Germinal center (tissue), 1 donor: ENCODE results near the gene ITPKC.

ENCODE experiments used
- DNase-seq: peaks from one replicate; pipeline ENCODE4 v3.0.0; 2012; ENCODE audit warnings: mixed read lengths, low spot score

The ITPKC gene

GRCh38 chr19:40716482-40717324, at the start of gene ITPKC, which contains the start of gene COQ8B:
Gene ITPKC (plus strand): TSS chr19:40717112. CDS start chr19:40717136, 24 bp downstream.
Gene COQ8B (minus strand): TSS chr19:40716886. CDS start chr19:40714632, 2,254 bp downstream.
- peak; percentile 97 for DNase-seq

- DNase-seq = no peak
Measured at GRCh38 chr19:40667602-40668001, 49.3 kb upstream of the ITPKC start.

GRCh38 chr19:40668991-40669614, 47.8 kb upstream of the ITPKC start:
- no peak for DNase-seq

- no peak for DNase-seq
Measured at GRCh38 chr19:40671404-40671803, 45.5 kb upstream of the ITPKC start.

GRCh38 chr19:40672038-40672437, 44.9 kb upstream of the ITPKC start:
- no peak for DNase-seq

GRCh38 chr19:40672573-40673299, 44.2 kb upstream of the ITPKC start:
- no peak for DNase-seq

- no peak for DNase-seq
Measured at GRCh38 chr19:40673397-40673796, 43.5 kb upstream of the ITPKC start.

GRCh38 chr19:40674291-40674690, 42.6 kb upstream of the ITPKC start:
- no peak for DNase-seq

GRCh38 chr19:40677156-40677555, 39.8 kb upstream of the ITPKC start:
- DNase-seq = no peak

GRCh38 chr19:40681039-40681438, 35.9 kb upstream of the ITPKC start:
- DNase-seq = no peak

- DNase-seq = no peak
Measured at GRCh38 chr19:40682431-40682964, 34.4 kb upstream of the ITPKC start.

- DNase-seq = no peak
Measured at GRCh38 chr19:40683437-40683836, 33.5 kb upstream of the ITPKC start.

- DNase-seq = no peak
Measured at GRCh38 chr19:40684280-40684679, 32.6 kb upstream of the ITPKC start.

- DNase-seq = no peak
Measured at GRCh38 chr19:40685016-40685526, 31.8 kb upstream of the ITPKC start.

GRCh38 chr19:40685563-40685962, 31.3 kb upstream of the ITPKC start:
- no peak for DNase-seq

GRCh38 chr19:40686882-40687524, 29.9 kb upstream of the ITPKC start:
- DNase-seq = no peak

- peak; percentile 68 for DNase-seq
Measured at GRCh38 chr19:40687525-40688016, 29.3 kb upstream of the ITPKC start.

- no peak for DNase-seq
Measured at GRCh38 chr19:40688309-40688708, 28.6 kb upstream of the ITPKC start.

GRCh38 chr19:40688987-40689338, 27.9 kb upstream of the ITPKC start:
- no peak for DNase-seq

- no peak for DNase-seq
Measured at GRCh38 chr19:40689339-40690049, 27.4 kb upstream of the ITPKC start.
